Fibroblast of lung (primary cell): ENCODE measurements around the gene FGF2.

Experiments used
- CTCF ChIP-seq, 2 donors: IDR thresholded peaks in 1 of 2; conservative IDR thresholded peaks in 1 of 2; 1 replicate in 1 of 2; 2 replicates in 1 of 2; pipeline ENCODE4 v1.5.1; 2011 to 2012; ENCODE audit warnings: low read length in 2 of 2, control low read depth in 1 of 2, inconsistent platforms in 1 of 2, low read depth in 1 of 2, mild to moderate bottlenecking in 1 of 2
- EZH2 ChIP-seq: IDR thresholded peaks from 2 replicates; pipeline ENCODE4 v1.5.1; 2012; ENCODE audit warnings: low read length, control low read depth, mild to moderate bottlenecking; ENCODE audit errors: missing control alignments

- TF ChIP-seq CTCF (conservative IDR thresholded peaks at IDR 0.05 in 1 of 2, IDR thresholded peaks at IDR 0.05 in 1 of 2; ENCODE audit: low read depth in 1 of 2, low read length in 2 of 2) = no peak
- no peak for TF ChIP-seq EZH2
Observed at GRCh38 chr4:122787940-122788339, 38.7 kb upstream of the FGF2 start.
